CD14-positive monocyte (primary cell): ENCODE results near the gene ENKUR. TPM values are rescaled to one million over a fixed set of nuclear protein-coding genes. Genes with fewer than 3 reads are reported as not detected.

Experiments
- DNase-seq, 3 donors: peaks; one replicate each; pipeline ENCODE4 v3.0.0-alpha.2; 2011 to 2022
- H2AFZ ChIP-seq: 2 replicates; pipeline ENCODE4 v1.6.0; 2012; ENCODE audit warnings: mild to moderate bottlenecking, low read depth, low read length, inconsistent platforms; ENCODE audit not compliant: insufficient read depth, poor library complexity, severe bottlenecking
- H3K27ac ChIP-seq, 2 donors: 1 replicate in 1 of 2; 2 replicates in 1 of 2; pipeline ENCODE4 v1.5.1; 2012 to 2013; ENCODE audit warnings: low read length in 2 of 2, control low read depth in 1 of 2, inconsistent platforms in 1 of 2, low read depth in 1 of 2, mild to moderate bottlenecking in 1 of 2
- H3K27me3 ChIP-seq, 2 donors: one replicate each; pipeline versions ENCODE4 v1.6.0 to v1.6.1; 2011 to 2013; ENCODE audit warnings: low read length in 2 of 2; ENCODE audit not compliant: control insufficient read depth in 2 of 2, insufficient read depth in 2 of 2
- H3K36me3 ChIP-seq, 2 donors: replicated peaks in 1 of 2; 1 replicate in 1 of 2; 2 replicates in 1 of 2; pipeline versions ENCODE4 v1.5.1 to v1.6.1; 2012 to 2013; ENCODE audit warnings: low read length in 2 of 2, control low read depth in 1 of 2, inconsistent platforms in 1 of 2, mild to moderate bottlenecking in 1 of 2; ENCODE audit not compliant: insufficient read depth in 2 of 2, control insufficient read depth in 1 of 2
- H3K4me1 ChIP-seq, 2 donors: 1 replicate in 1 of 2; 2 replicates in 1 of 2; pipeline versions ENCODE4 v1.5.1 to v1.6.1; 2012 to 2013; ENCODE audit warnings: low read length in 2 of 2, control low read depth in 1 of 2, inconsistent platforms in 1 of 2, mild to moderate bottlenecking in 1 of 2, moderate library complexity in 1 of 2; ENCODE audit not compliant: insufficient read depth in 2 of 2, control insufficient read depth in 1 of 2
- H3K4me2 ChIP-seq: replicated peaks from 2 replicates; pipeline ENCODE3; 2012; ENCODE audit warnings: low read length, moderate library complexity, mild to moderate bottlenecking; ENCODE audit not compliant: poor library complexity, severe bottlenecking; ENCODE audit errors: extremely low read depth
- H3K4me3 ChIP-seq, 3 experiments: fragments of 200-600 bp in 1 of 3; sonication (generic) in 1 of 3; replicated peaks in 1 of 3; 1 replicate in 2 of 3; 2 replicates in 1 of 3; pipeline ENCODE4 v1.5.1; 2011 to 2013; ENCODE audit warnings: low read length in 3 of 3, mild to moderate bottlenecking in 3 of 3, control low read depth in 2 of 3, low read depth in 2 of 3, inconsistent platforms in 1 of 3, moderate library complexity in 1 of 3
- H3K79me2 ChIP-seq: 2 replicates; pipeline ENCODE4 v1.6.0; 2012; ENCODE audit warnings: mild to moderate bottlenecking, control low read depth, inconsistent platforms, low read length, moderate library complexity; ENCODE audit not compliant: insufficient read depth
- H3K9ac ChIP-seq: 2 replicates; pipeline ENCODE4 v1.6.0; 2017; ENCODE audit warnings: low read length, mild to moderate bottlenecking; ENCODE audit not compliant: insufficient read depth, poor library complexity, severe bottlenecking
- H3K9me3 ChIP-seq, 2 donors: replicated peaks in 1 of 2; 1 replicate in 1 of 2; 2 replicates in 1 of 2; pipeline versions ENCODE4 v1.5.1 to v1.6.1; 2012 to 2013; ENCODE audit warnings: low read length in 2 of 2, control low read depth in 1 of 2; ENCODE audit not compliant: control insufficient read depth in 1 of 2, insufficient read depth in 1 of 2
- H4K20me1 ChIP-seq: 2 replicates; pipeline ENCODE4 v1.6.0; 2012; ENCODE audit warnings: mild to moderate bottlenecking, low read length, control low read depth, moderate library complexity; ENCODE audit not compliant: insufficient read depth
- H3K27ac Mint-ChIP-seq, 7 donors: one replicate each; pipeline ENCODE4 v1.8.0; 2020; ENCODE audit warnings: mild to moderate bottlenecking in 7 of 7, mixed read lengths in 7 of 7, moderate library complexity in 6 of 7, inconsistent platforms in 2 of 7
- H3K27me3 Mint-ChIP-seq, 3 donors: one replicate each; pipeline ENCODE4 v1.8.0; 2021 to 2022; ENCODE audit warnings: low read depth in 3 of 3, mild to moderate bottlenecking in 3 of 3, mixed read lengths in 3 of 3, moderate library complexity in 3 of 3, inconsistent platforms in 1 of 3
- H3K36me3 Mint-ChIP-seq, 2 donors: one replicate each; pipeline ENCODE4 v1.8.0; 2020; ENCODE audit warnings: mixed read lengths in 2 of 2, inconsistent platforms in 1 of 2, mild to moderate bottlenecking in 1 of 2
- H3K4me1 Mint-ChIP-seq: one replicate; pipeline ENCODE4 v1.8.0; 2020; ENCODE audit warnings: mild to moderate bottlenecking, mixed read lengths
- H3K4me3 Mint-ChIP-seq, 2 donors: one replicate each; pipeline ENCODE4 v1.8.0; 2020; ENCODE audit warnings: mild to moderate bottlenecking in 2 of 2, mixed read lengths in 2 of 2, moderate library complexity in 1 of 2
- H3K9me3 Mint-ChIP-seq, 7 donors: one replicate each; pipeline ENCODE4 v1.8.0; 2020 to 2022; ENCODE audit warnings: mixed read lengths in 7 of 7, mild to moderate bottlenecking in 6 of 7, moderate library complexity in 6 of 7, inconsistent platforms in 2 of 7
- CTCF ChIP-seq: fragments of 200-600 bp; IDR thresholded peaks from one replicate; pipeline ENCODE4 v1.8.0; 2022; ENCODE audit warnings: antibody characterized with exemption, mild to moderate bottlenecking
- WGBS: methylation state at CpG from one replicate; pipeline ENCODE4 v1.1.5; 2013; ENCODE audit warnings: missing lambda C conversion rate; ENCODE audit not compliant: insufficient coverage; 5-methylcytosine and 5-hydroxymethylcytosine counted together
- intact Hi-C, 2 donors: fragments of 100-400 bp; cut with micrococcal nuclease; formaldehyde crosslinking; loops; one replicate each; pipeline versions ENCODE4 v1.15.0 to v1.15.1; 2023
- polyA plus RNA-seq, 3 donors: library from polyadenylated mRNA; depleted of rRNA in 1 of 3; unstranded in 2 of 3; stranded (reverse) in 1 of 3; fragments of 300-500 nt in 2 of 3; fragments of >200 nt in 1 of 3; fragmentation: Illumina TruSeq in 2 of 3; gene quantifications; 1 replicate in 2 of 3; 2 replicates in 1 of 3; pipeline ENCODE4 v1.2.3, GENCODE V29; 2012 to 2021

The ENKUR gene
- polyA plus RNA-seq, 3 donors, result 0.16 TPM; not detected in 2

- Histone ChIP-seq H3K9ac (no peak overlapping the region), H3K9me3 (no peaks in the 10 kb centered on the region), H3K27me3 (peaks cover 0 to 9% of the 10 kb centered on the region in 2 donors), H4K20me1 (no peaks in the 10 kb centered on the region), H3K4me3 (no peak overlapping the region), H3K36me3 (no peaks in the 10 kb centered on the region), H3K4me1 (peaks cover 0 to 8% of the 10 kb centered on the region in 2 donors), H2AFZ (no peak overlapping the region), H3K79me2 (no peaks in the 10 kb centered on the region), H3K27ac (no peak overlapping the region), H3K4me2 (no peak overlapping the region)
- H3K27me3 Mint-ChIP-seq, result peaks cover 3 to 20% (median 10%) of the 10 kb centered on the region in 3 donors
- H3K4me1 Mint-ChIP-seq, result peaks cover 7% of the 10 kb centered on the region
- no peak for TF ChIP-seq CTCF
- H3K27ac Mint-ChIP-seq, result no peak overlapping the region
- no peak for DNase-seq
- 80% methylated on average over 1 of the region's 4 CpGs for WGBS
- intact Hi-C loops, result no loop called here
- H3K36me3 Mint-ChIP-seq, result no peaks in the 10 kb centered on the region
- peaks cover 0 to 2% (median 0%) of the 10 kb centered on the region in 7 donors for H3K9me3 Mint-ChIP-seq
- H3K4me3 Mint-ChIP-seq, result no peak overlapping the region
Observed at GRCh38 chr10:24947304-24948097, 68.5 kb downstream of the ENKUR start.

GRCh38 chr10:24944512-24945255 lies 71.3 kb downstream of the ENKUR start:
- Histone ChIP-seq H3K27ac (no peak overlapping the region), H3K79me2 (no peaks in the 10 kb centered on the region), H3K36me3 (no peaks in the 10 kb centered on the region), H3K9ac (no peak overlapping the region), H3K4me2 (no peak overlapping the region), H2AFZ (no peak overlapping the region), H4K20me1 (no peaks in the 10 kb centered on the region), H3K27me3 (no peaks in the 10 kb centered on the region), H3K9me3 (no peaks in the 10 kb centered on the region), H3K4me3 (no peak overlapping the region), H3K4me1 (no peaks in the 10 kb centered on the region)
- no peak for DNase-seq
- WGBS, result 96% methylated on average over 8 of the region's 11 CpGs
- Mint-ChIP-seq H3K27ac (no peak overlapping the region), H3K9me3 (peaks cover 0 to 2% (median 0%) of the 10 kb centered on the region in 7 donors), H3K4me3 (no peak overlapping the region), H3K4me1 (no peaks in the 10 kb centered on the region), H3K36me3 (no peaks in the 10 kb centered on the region), H3K27me3 (peaks cover 0 to 3% (median 2%) of the 10 kb centered on the region in 3 donors)
- no peak for TF ChIP-seq CTCF
- intact Hi-C loops, result no loop called here
